GM12891 (cell line): ENCODE data around the gene KIFC3.

Experiments used
- POLR2A ChIP-seq: IDR thresholded peaks from 2 replicates; pipeline ENCODE4 v1.6.1; 2011; ENCODE audit warnings: low read depth, low read length, control low read depth
- POLR2AphosphoS5 ChIP-seq: IDR thresholded peaks from 2 replicates; pipeline ENCODE4 v1.6.1; 2011; ENCODE audit warnings: low read depth, low read length, control low read depth
- POU2F2 ChIP-seq: IDR thresholded peaks from 2 replicates; pipeline ENCODE4 v1.6.1; 2011; ENCODE audit warnings: low read depth, mild to moderate bottlenecking, control low read depth, low read length, moderate library complexity
- TAF1 ChIP-seq: IDR thresholded peaks from 2 replicates; pipeline ENCODE4 v1.6.1; 2011; ENCODE audit warnings: low read depth, low read length, control low read depth

GRCh38 chr16:57747091-57747490 lies 55.2 kb downstream of the KIFC3 start:
- TF ChIP-seq TAF1 (no peak), POLR2AphosphoS5 (no peak), POLR2A (no peak), POU2F2 (no peak)
